HepG2 (cell line): ENCODE measurements around the gene CELF4. TPM values are rescaled to one million over a fixed set of nuclear protein-coding genes. Genes with fewer than 3 reads are reported as not detected.

ENCODE experiments used
- ATAC-seq: fragments of 200-7000 bp; cut with Tn5 transposase; 3 replicates; pipeline ENCODE4 v1.9.1; 2020; ENCODE audit warnings: mild to moderate bottlenecking, moderate library complexity
- BruUV-seq: library from RNA; stranded (reverse); fragments of 400-500 nt; replicated peaks from 2 replicates; lab custom pipeline; 2021; lab: Mats Ljungman, UMichigan
- CTCF ChIA-PET: fragments of 300-600 bp; formaldehyde crosslinking; extraction: SDS; loops from one replicate; lab custom pipeline; 2021; ENCODE audit warnings: low total read pairs, inconsistent platforms, low intra/inter-chr PET ratio; lab: Yijun Ruan, JAX
- POLR2A ChIA-PET: fragments of 350-600 bp; sonication (Branson Sonifier 250); formaldehyde crosslinking; loops from one replicate; lab custom pipeline; 2020; ENCODE audit warnings: antibody characterized with exemption, inconsistent platforms; lab: Yijun Ruan, JAX
- DNase-seq: peaks from one replicate; pipeline ENCODE4 v3.0.0-alpha.2; 2015; ENCODE audit warnings: low spot score
- FAIRE-seq: peaks from 3 replicates; lab custom pipeline; 2011; peaks lifted over from hg19 to GRCh38; lab: Jason Lieb, UNC
- H2AFZ ChIP-seq: one replicate; pipeline ENCODE4 v1.6.1; 2011; ENCODE audit warnings: low read length, inconsistent platforms
- H3K27ac ChIP-seq: fragments of 300-600 bp; 3 replicates; pipeline ENCODE4 v1.8.0; 2011; ENCODE audit warnings: mixed run types, mild to moderate bottlenecking, mixed read lengths, low read length, inconsistent platforms; ENCODE audit not compliant: insufficient read depth; ENCODE audit errors: extremely low read length
- H3K27me3 ChIP-seq, 2 experiments: fragments of 200-600 bp in 1 of 2; 2 replicates in 1 of 2; 3 replicates in 1 of 2; pipeline versions ENCODE4 v1.6.0 to v1.8.0; 2011; ENCODE audit warnings: low read length in 2 of 2, mild to moderate bottlenecking in 2 of 2, moderate library complexity in 2 of 2, inconsistent platforms in 1 of 2; ENCODE audit not compliant: insufficient read depth in 2 of 2, control insufficient read depth in 1 of 2
- H3K36me3 ChIP-seq, 2 experiments: fragments of 200-600 bp in 1 of 2; replicated peaks in 1 of 2; 2 replicates in 1 of 2; 3 replicates in 1 of 2; pipeline versions ENCODE4 v1.5.1 to v1.8.0; 2011; ENCODE audit warnings: low read length in 2 of 2, inconsistent platforms in 1 of 2; ENCODE audit not compliant: insufficient read depth in 2 of 2, control insufficient read depth in 1 of 2
- H3K4me1 ChIP-seq: 2 replicates; pipeline ENCODE4 v1.5.1; 2012; ENCODE audit warnings: low read length, inconsistent platforms; ENCODE audit not compliant: insufficient read depth
- H3K4me2 ChIP-seq: 2 replicates; pipeline ENCODE4 v1.6.0; 2011; ENCODE audit warnings: low read depth, low read length, inconsistent platforms
- H3K4me3 ChIP-seq, 3 experiments: fragments of 200-600 bp in 1 of 3; sonication (generic), shearing (Covaris generic) in 1 of 3; replicated peaks in 1 of 3; 2 replicates each; pipeline ENCODE4 v1.5.1; 2011 to 2016; ENCODE audit warnings: low read length in 3 of 3, inconsistent platforms in 2 of 3, low read depth in 2 of 3, mild to moderate bottlenecking in 2 of 3, control low read depth in 1 of 3, mixed read lengths in 1 of 3; ENCODE audit not compliant: insufficient read depth in 1 of 3
- H3K79me2 ChIP-seq: one replicate; pipeline ENCODE4 v1.6.1; 2011; ENCODE audit warnings: low read length, inconsistent platforms; ENCODE audit not compliant: insufficient read depth
- H3K9ac ChIP-seq: 2 replicates; pipeline ENCODE4 v1.6.0; 2011; ENCODE audit warnings: mild to moderate bottlenecking, low read depth, low read length, inconsistent platforms; ENCODE audit not compliant: insufficient read depth
- H3K9me3 ChIP-seq: 2 replicates; pipeline ENCODE4 v1.5.1; 2012; ENCODE audit warnings: mild to moderate bottlenecking, low read length
- H4K20me1 ChIP-seq: 2 replicates; pipeline ENCODE4 v1.6.0; 2011; ENCODE audit warnings: inconsistent platforms, mild to moderate bottlenecking, low read length, moderate library complexity; ENCODE audit not compliant: insufficient read depth
- CTCF ChIP-seq: sonication (generic); formaldehyde crosslinking; IDR thresholded peaks from 2 replicates; pipeline ENCODE4 v1.5.0; 2020; ENCODE audit warnings: mild to moderate bottlenecking, missing genetic modification reagents, moderate library complexity
- RAD21 ChIP-seq: fragments of 450-650 bp; formaldehyde crosslinking; IDR thresholded peaks from 2 replicates; pipeline ENCODE4 v1.5.0; 2020; ENCODE audit warnings: mild to moderate bottlenecking
- SMC3 ChIP-seq: IDR thresholded peaks from 2 replicates; pipeline ENCODE4 v1.6.1; 2011; ENCODE audit warnings: low read length, improper control_type of control experiment
- STAG1 ChIP-seq: sonication (generic); formaldehyde crosslinking; IDR thresholded peaks from 2 replicates; pipeline ENCODE4 v1.4.0; 2020; ENCODE audit warnings: missing genetic modification reagents
- ZNF496 ChIP-seq: sonication (generic); formaldehyde crosslinking; IDR thresholded peaks from 2 replicates; pipeline ENCODE4 v1.8.1; 2023; ENCODE audit warnings: mild to moderate bottlenecking, moderate library complexity, missing genetic modification reagents; ENCODE audit not compliant: insufficient replicate concordance
- ZNF652 ChIP-seq: IDR thresholded peaks from 2 replicates; pipeline ENCODE4 v1.6.1; 2016; ENCODE audit warnings: low read depth, borderline replicate concordance
- WGBS: methylation state at CpG from one replicate; pipeline ENCODE4 v1.1.6; 2017; ENCODE audit warnings: low lambda C conversion rate; 5-methylcytosine and 5-hydroxymethylcytosine counted together
- in situ Hi-C: cut with HindIII; loops from 2 replicates; pipeline ENCODE4 v1.10.0; 2017; ENCODE audit warnings: low pct_unique_long_range_greater_than_20kb; ENCODE audit not compliant: extremely low pct_ligation_motif_present
- intact Hi-C: fragments of 100-400 bp; cut with micrococcal nuclease; formaldehyde crosslinking; loops from one replicate; pipeline ENCODE4 v1.10.0; 2022; ENCODE audit not compliant: unreplicated experiment
- polyA plus RNA-seq, 8 experiments: library from polyadenylated mRNA; depleted of rRNA in 3 of 8; stranded (reverse) in 7 of 8; unstranded in 1 of 8; fragments of >200 nt; fragmentation: Illumina TruSeq in 4 of 8; extraction: Trizol in 4 of 8; gene quantifications; 2 replicates each; pipeline versions ENCODE4 v1.2.1 to v1.2.3, GENCODE V29; 2011 to 2016; ENCODE audit warnings: low read depth in 4 of 8, missing spikeins in 1 of 8, mixed read lengths in 1 of 8; ENCODE audit not compliant: insufficient read depth in 1 of 8
- total RNA-seq, 5 experiments: library from RNA; depleted of rRNA; stranded (reverse); fragments of >200 nt; fragmentation: Illumina TruSeq; extraction: Trizol; gene quantifications; 2 replicates each; pipeline ENCODE4 v1.2.3, GENCODE V29; 2016; ENCODE audit warnings: low read depth in 1 of 5

Gene CELF4
- total and polyA plus RNA-seq, 2 of the 13 experiments (the other 11 are each of a cell fraction or from before 2014, with no cell fraction given) = not detected

DNA sequence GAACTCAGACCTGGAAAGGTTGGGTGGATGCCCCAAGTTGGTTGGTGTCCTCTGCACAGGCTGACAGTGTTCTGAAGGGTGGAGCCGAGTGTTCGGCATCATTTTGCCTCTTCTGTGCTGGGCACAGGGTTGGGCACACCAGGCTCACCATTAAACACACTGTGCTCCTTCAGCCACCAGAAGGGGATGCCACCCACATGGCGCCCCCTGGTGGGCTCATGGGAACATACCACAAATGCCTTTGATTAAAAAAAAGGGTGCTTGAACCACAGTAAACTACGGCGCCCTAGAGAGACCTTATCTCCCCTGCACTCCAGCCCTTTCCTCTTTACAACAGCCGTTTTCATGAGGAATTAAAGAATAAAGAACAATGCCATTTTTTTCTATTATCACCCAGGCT is 89.4 kb downstream of the CELF4 start:
- WGBS = 3% methylated on average over 5 of the region's 6 CpGs
- Histone ChIP-seq H3K27me3 (peaks cover 3 to 14% of the 10 kb centered on the region in 2 experiments; a peak in 2 of 5 replicates), H3K79me2 (no peaks in the 10 kb centered on the region)
- no TSS peak for BruUV-seq
- intact Hi-C loops = no loop called here
- ChIA-PET POLR2A (no interaction called here), CTCF (interaction anchor here (1.3 to 1.9 kb wide), 2 partner anchors 90 to 533 kb away, joined by 4 to 9 read pairs; no protein-coding TSS in a partner anchor)
- peak; percentile 15 for DNase-seq
- TF ChIP-seq SMC3 = peak; percentile 32; the same call in 1 of the 2 replicates
- TF ChIP-seq CTCF (CRISPR knock-in tag) = peak; percentile 66
- no peak for TF ChIP-seq ZNF496
- peak; percentile 29; the same call in 1 of the 2 replicates for TF ChIP-seq STAG1 (CRISPR knock-in tag)
- no peak for TF ChIP-seq ZNF652 (CRISPR knock-in tag)
- 0 out of 2 replicates have a peak, but pooled peaks have one; percentile 19 for TF ChIP-seq RAD21 (CRISPR knock-in tag)
- TF ChIP-seq, all 625 proteins: peak for 4
- ATAC-seq (peak; percentile 69), FAIRE-seq (no peak)
- in situ Hi-C loops = loop anchor here (10.0 to 25.0 kb wide), 2 partner anchors 91 to 539 kb away; no protein-coding TSS in a partner anchor
- H3K9me3 ChIP-seq = no peaks in the 10 kb centered on the region
- no peaks in the 10 kb centered on the region for H3K4me1 ChIP-seq
- H3K27ac ChIP-seq = no peak overlapping the region
- no peaks in the 10 kb centered on the region for H4K20me1 ChIP-seq
- H3K9ac ChIP-seq = no peak overlapping the region
- H3K4me3 ChIP-seq = no peak overlapping the region
- H3K36me3 ChIP-seq = no peaks in the 10 kb centered on the region
- no peak overlapping the region for H2AFZ ChIP-seq
- H3K4me2 ChIP-seq = no peak overlapping the region
